ENCODE results near the gene EEF2K. TPM values are rescaled to one million over a fixed set of nuclear protein-coding genes. Genes with fewer than 3 reads are reported as not detected.
"Not testable (repeated sequence)": the region's sequence is repeated elsewhere in the genome, so short reads cannot be mapped to it uniquely, and the experiment has no call there.

Gene EEF2K
- total RNA-seq, 2 donors from 2014 or later: 32.0 to 34.0 TPM

DNA sequence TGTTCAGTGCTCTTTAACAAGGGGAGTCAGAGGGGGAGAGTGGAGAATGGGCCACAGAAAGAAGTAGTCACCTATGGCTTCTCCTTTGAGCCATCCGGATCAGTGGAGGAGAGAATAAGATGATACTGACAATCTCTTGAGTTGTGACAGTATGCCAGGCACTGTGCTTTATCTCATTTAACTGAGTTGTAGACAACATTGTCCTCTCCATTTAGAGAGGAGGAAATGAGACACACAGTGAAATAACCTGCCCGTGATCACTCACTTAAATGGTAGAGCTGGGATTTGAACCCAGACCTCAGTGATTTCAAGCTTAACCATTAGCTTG, 17.8 kb upstream of the EEF2K start:
- intact Hi-C loops (cut with DNase I): loop anchor here (2.0 to 10.0 kb wide), 4 partner anchors 111 to 243 kb away; partner anchors contain the start of gene PDZD9 (in 2 of the 2)
- DNase-seq (no peak), ATAC-seq (no peak)

- DNase-seq (peak; percentile 67), ATAC-seq (no peak)
- intact Hi-C loops (cut with DNase I): loop anchor here (2.0 to 10.0 kb wide), 4 partner anchors 112 to 244 kb away; partner anchors contain the start of gene PDZD9 (in 2 of the 2)
Observed at GRCh38 chr16:22188595-22189442, 17.3 kb upstream of the EEF2K start.

DNA sequence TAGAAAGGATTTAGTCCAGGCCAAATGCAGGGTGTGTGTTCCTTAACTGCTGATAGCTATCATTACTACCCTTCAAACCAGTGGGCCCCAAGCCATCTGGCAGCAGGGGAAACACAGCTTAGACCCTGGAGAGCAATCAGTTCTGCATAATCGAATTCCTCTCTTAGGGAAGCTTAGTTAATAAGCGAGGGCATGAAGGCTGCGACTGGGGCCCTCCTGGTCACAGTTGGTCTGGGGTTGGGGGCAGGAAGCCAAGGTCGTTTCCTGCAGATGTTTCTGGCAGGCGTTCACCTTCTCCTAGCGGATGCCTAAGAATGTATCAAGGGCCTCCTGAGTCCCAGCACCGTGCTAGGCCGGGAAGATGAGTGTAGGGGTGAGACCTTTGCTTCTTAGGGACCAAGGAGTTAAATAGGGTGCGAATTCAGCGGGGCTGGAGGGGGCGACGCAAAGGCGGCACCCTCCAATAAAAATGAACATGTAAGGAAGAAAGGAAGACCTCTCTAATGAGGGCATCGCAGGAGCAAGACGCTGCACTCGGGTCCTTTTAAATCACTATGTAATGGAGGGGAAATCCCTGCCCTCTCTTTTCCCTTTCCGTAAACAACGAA, 16.5 kb upstream of the EEF2K start:
- no peak for ATAC-seq
- intact Hi-C loops (cut with DNase I): loop anchor here (2.0 to 10.0 kb wide), 4 partner anchors 112 to 245 kb away; partner anchors contain the start of gene PDZD9 (in 2 of the 2)
- DNase-seq: peak; percentile 70

GRCh38 chr16:22190081-22190775, 15.8 kb upstream of the EEF2K start:
- no peak for DNase-seq
- intact Hi-C loops (cut with DNase I): no loop called here
- peak; percentile 70 to 78 for ATAC-seq

GRCh38 chr16:22190776-22191531, 15.1 kb upstream of the EEF2K start:
- DNase-seq: peak; percentile 100
- peak; percentile 78 to 82 for ATAC-seq
- intact Hi-C loops (cut with DNase I): no loop called here

DNA sequence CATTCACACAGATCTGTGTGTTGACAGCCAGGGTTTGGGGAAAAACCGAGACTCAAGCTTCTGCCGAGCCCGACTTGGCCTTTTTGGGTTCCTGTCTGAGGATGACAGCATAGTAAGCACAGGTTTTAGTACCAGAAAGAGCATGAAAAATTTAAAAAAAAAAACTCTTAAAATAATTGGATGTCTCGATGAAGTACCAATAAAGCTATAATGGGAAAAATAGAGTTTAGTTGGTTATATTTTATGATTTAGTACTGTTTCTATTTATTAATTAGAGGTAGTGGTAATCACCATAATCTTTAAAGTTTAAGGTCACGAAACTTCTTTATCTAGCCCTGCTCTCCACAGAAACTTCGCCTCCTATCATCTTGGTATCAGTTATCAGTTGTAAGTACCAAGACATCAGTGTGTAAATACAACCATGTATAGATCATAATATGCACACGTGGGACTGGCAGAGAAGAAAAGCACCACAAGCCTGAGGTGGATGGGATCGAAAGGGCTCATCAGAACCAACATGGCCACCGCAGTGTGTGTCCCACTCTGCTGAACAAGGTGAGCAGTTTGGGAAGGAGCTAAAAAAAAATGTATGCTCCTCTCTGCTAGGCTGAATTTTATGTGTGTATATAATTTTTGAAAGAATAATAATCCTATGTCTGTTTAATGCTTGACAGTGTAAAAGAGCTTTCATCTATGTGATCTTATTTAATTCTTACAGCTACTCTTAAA, 14.4 kb upstream of the EEF2K start:
- ATAC-seq: no peak
- no peak for DNase-seq
- intact Hi-C loops (cut with DNase I): no loop called here

- intact Hi-C loops (cut with DNase I): no loop called here
- ATAC-seq (peak; percentile 25 to 32), DNase-seq (peak; percentile 89)
Observed at GRCh38 chr16:22192261-22193062, 13.6 kb upstream of the EEF2K start.

GRCh38 chr16:22193063-22193411, 13.0 kb upstream of the EEF2K start:
- no peak for DNase-seq
- ATAC-seq: no peak
- intact Hi-C loops (cut with DNase I): no loop called here

DNA sequence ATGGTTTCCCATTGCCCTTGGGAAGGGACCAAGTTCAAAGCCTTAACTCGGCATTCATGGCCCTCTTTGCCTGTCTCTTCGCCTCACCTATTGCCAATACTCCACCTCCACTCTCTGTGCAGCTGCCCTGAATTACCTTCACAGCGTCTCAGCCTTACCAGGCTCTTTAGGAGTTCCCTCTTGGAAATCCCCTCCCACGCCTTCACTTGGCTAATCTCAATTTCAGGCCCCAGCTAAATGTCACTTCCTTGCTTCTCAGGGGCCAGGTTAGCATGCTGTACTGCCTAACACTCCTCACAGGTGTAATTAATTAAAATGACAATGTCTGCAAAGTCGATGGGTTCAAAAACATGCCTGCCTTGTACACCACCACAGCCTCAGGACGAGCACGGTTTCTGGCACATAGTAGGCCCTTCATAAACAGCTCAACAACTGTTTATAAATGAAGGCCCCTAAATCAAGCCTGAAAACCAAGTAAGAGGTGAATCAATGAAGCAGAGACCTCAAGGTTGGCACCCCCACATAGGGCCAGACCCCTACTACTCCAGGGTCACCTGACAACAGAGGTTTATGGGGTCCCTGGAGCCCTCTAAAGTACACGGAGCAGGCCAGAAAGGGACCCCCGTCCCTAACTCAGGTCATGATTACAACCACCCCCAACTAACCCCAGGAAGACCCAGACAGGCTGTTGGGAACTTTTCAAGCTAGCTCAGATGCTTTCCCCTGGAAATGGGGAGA, 11.2 kb upstream of the EEF2K start:
- intact Hi-C loops (cut with DNase I): loop anchor here in 1 of 2 donors (5.0 kb wide), 1 partner anchor 102 kb away; the partner anchor contains the start of gene POLR3E
- ATAC-seq: no peak

GRCh38 chr16:22195445-22195694, 10.7 kb upstream of the EEF2K start:
- intact Hi-C loops (cut with DNase I): loop anchor here in 1 of 2 donors (5.0 kb wide), 1 partner anchor 102 kb away; the partner anchor contains the start of gene POLR3E
- DNase-seq: no peak
- no peak for ATAC-seq

More for the DNA sequence above, 11.2 kb upstream of the EEF2K start:
- no peak for DNase-seq

GRCh38 chr16:22195695-22196558, 10.2 kb upstream of the EEF2K start:
- DNase-seq (peak; percentile 84), ATAC-seq (peak; percentile 43 to 46)
- intact Hi-C loops (cut with DNase I): loop anchor here (1.0 to 5.0 kb wide), 2 partner anchors 101 kb away; partner anchors contain the start of gene POLR3E (in 2 of the 2)

- intact Hi-C loops (cut with DNase I): loop anchor here (1.0 to 5.0 kb wide), 2 partner anchors 101 kb away; partner anchors contain the start of gene POLR3E (in 2 of the 2)
- not testable (repeated sequence) for DNase-seq, ATAC-seq
Observed at GRCh38 chr16:22196559-22197168, 9.4 kb upstream of the EEF2K start.

DNA sequence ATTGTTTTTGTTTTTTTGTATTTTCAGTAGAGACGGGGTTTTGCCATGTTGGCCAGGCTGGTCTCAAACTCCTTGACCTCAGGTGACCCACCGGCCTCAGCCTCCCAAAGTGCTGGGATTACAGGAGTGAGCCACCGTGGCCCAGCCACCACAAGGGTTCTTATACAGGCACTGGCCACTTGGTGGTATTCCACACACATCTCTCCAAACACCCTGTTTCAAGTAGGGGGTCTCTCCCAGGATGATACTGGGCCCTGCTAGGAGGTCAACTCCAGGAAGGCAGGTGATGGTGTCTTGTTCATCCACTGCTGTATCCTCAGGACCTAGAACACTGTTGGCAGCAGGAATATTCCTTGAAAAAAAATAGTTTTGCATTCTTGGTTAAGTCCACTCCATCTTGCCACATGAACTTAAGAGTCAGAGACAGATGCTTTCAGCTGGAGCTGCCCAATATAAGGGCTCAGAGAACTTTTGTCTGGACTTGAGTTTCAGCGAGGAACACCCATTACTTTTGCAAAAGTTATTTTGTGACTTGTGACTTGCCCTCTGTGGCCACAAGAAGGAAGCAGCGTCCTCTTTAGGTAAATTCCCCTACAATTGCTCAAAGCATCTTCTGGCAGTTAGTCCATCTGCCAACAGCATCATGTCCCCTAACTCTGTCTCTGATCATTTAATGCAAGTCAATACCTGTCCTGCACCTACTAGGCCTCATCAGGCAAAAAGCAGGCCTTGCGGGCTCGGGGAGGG, 7.4 kb upstream of the EEF2K start:
- intact Hi-C loops (cut with DNase I): loop anchor here in 1 of 2 donors (5.0 kb wide), 1 partner anchor 99 kb away; the partner anchor contains the start of gene POLR3E
- DNase-seq: no peak
- no peak for ATAC-seq

DNA sequence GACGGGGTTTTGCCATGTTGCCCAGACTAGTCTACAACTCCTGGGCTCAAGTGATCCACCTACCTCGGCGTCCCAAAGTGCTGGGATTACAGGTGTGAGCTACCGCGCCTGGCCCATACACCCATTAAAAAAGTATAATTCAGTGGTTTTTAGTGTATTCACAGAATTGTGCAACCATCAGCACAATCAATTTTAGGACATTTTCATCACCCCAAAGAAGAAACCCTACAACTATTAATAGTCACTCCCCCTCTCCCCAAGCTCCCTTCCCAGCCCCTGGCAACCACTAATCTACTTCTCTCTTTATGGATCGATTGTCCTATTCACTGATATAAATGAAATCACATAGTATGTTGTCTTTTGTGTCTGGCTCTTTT, 3.8 kb upstream of the EEF2K start:
- intact Hi-C loops (cut with DNase I): no loop called here
- DNase-seq: no peak
- no peak for ATAC-seq

DNA sequence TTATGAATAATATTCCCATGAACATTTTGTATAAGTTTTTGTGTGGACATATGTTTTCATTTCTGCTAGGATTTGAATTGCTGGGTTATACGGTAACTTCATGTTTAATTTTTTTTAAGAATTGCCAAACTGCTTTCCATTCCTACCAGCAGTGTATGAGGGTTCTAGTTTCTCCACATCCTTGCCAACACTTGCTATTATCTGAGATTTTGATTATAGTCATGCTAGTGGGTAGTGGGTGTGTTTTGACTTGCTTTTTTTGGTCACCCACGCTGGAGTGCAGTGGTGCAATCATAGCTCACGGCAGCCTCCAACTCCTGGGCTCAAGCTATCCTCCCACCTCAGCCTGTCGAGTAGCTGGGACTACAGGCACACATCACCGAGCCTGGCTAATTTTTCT, 3.0 kb upstream of the EEF2K start:
- intact Hi-C loops (cut with DNase I): no loop called here
- no peak for DNase-seq
- no peak for ATAC-seq

All from left cardiac atrium (tissue), 4 donors.